DND-41 (cell line): ENCODE data around the gene TNIP3.
"Not testable (repeated sequence)": the region's sequence is repeated elsewhere in the genome, so short reads cannot be mapped to it uniquely, and the experiment has no call there.

Source experiments
- ATAC-seq: fragments of 200-7000 bp; cut with Tn5 transposase; 3 replicates; pipeline ENCODE4 v1.9.1; 2021; ENCODE audit warnings: low read depth; ENCODE audit not compliant: insufficient read depth
- DNase-seq: peaks from one replicate; pipeline ENCODE4 v3.0.0-alpha.2; 2020
- H2AFZ ChIP-seq: 2 replicates; pipeline ENCODE4 v1.6.0; 2012; ENCODE audit warnings: low read depth, low read length
- H3K27ac ChIP-seq: 2 replicates; pipeline ENCODE4 v1.5.1; 2012; ENCODE audit warnings: low read length, inconsistent platforms
- H3K27me3 ChIP-seq: fragments of 200-600 bp; sonication (generic); 2 replicates; pipeline ENCODE4 v1.6.0; 2012; ENCODE audit warnings: low read length, mild to moderate bottlenecking, inconsistent platforms; ENCODE audit not compliant: insufficient read depth, poor library complexity
- H3K36me3 ChIP-seq: 2 replicates; pipeline ENCODE4 v1.5.1; 2012; ENCODE audit warnings: low read length, inconsistent platforms; ENCODE audit not compliant: insufficient read depth
- H3K4me1 ChIP-seq: 2 replicates; pipeline ENCODE4 v1.5.1; 2012; ENCODE audit warnings: mild to moderate bottlenecking, low read length; ENCODE audit not compliant: insufficient read depth
- H3K4me2 ChIP-seq: 2 replicates; pipeline ENCODE4 v1.6.0; 2012; ENCODE audit warnings: mild to moderate bottlenecking, moderate library complexity, low read length, inconsistent platforms; ENCODE audit not compliant: insufficient read depth
- H3K4me3 ChIP-seq, 2 experiments: fragments of 200-600 bp in 1 of 2; shearing (Covaris generic) in 1 of 2; 2 replicates each; pipeline ENCODE4 v1.5.1; 2012 to 2016; ENCODE audit warnings: inconsistent platforms in 2 of 2, low read length in 2 of 2, mild to moderate bottlenecking in 2 of 2, low read depth in 1 of 2, moderate library complexity in 1 of 2
- H3K79me2 ChIP-seq: 2 replicates; pipeline ENCODE4 v1.6.0; 2012; ENCODE audit warnings: low read length, inconsistent platforms; ENCODE audit not compliant: insufficient read depth
- H3K9ac ChIP-seq: 2 replicates; pipeline ENCODE4 v1.6.0; 2012; ENCODE audit warnings: low read depth, mild to moderate bottlenecking, inconsistent platforms, low read length, moderate library complexity
- H3K9me3 ChIP-seq: 2 replicates; pipeline ENCODE4 v1.5.1; 2012; ENCODE audit warnings: low read length, moderate library complexity, mild to moderate bottlenecking, inconsistent platforms; ENCODE audit not compliant: insufficient read depth, severe bottlenecking
- H4K20me1 ChIP-seq: 2 replicates; pipeline ENCODE4 v1.6.0; 2012; ENCODE audit warnings: low read length; ENCODE audit not compliant: insufficient read depth
- CTCF ChIP-seq: IDR thresholded peaks from 2 replicates; pipeline ENCODE4 v1.5.1; 2012; ENCODE audit warnings: borderline replicate concordance, low read length, moderate library complexity, mild to moderate bottlenecking; ENCODE audit not compliant: poor library complexity, severe bottlenecking; ENCODE audit errors: extremely low read depth
- EZH2 ChIP-seq: IDR thresholded peaks from 3 replicates; pipeline ENCODE4 v1.6.1; 2012; ENCODE audit warnings: borderline replicate concordance, low read depth, mild to moderate bottlenecking, moderate library complexity, low read length, inconsistent platforms; ENCODE audit not compliant: severe bottlenecking

Gene TNIP3

DNA sequence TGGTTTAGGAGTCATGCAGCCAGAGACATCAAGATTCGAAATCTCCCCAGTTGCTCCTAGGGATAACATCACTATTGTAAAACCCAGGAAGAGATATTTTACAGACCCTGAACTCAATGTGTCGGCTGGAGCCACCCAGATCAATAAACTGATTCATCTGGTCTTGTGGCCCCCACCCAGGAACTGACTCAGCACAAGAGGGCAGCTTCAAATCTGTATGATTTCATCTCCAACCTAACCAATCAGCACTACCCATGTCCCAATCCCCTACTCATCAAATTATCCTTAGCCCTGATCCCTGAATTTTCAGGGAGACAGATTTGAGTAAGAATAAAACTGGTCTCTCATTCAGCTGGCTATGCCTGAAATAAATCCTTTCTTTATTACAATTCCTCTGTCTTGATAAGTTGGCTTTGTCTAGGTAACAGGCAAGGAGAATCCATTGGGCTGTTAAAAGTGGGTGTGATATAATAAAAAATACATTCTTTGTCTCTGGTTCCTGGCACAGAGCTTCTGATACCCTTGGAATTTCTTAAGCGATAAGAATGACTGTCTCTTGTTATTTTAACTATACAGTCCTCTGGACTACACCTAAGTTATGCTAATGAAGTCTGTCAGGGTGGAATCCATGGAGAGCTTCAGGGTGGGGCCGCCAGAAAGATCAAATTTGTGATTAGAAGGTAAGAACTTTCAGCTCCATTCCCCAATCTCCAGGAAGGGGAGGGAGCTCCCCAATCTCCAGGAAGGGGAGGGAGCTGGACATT is 44.3 kb upstream of the TNIP3 start:
- no peak for DNase-seq
- Histone ChIP-seq H2AFZ (no peak overlapping the region), H3K4me2 (no peak overlapping the region), H3K27ac (no peak overlapping the region), H3K9me3 (no peaks in the 10 kb centered on the region), H3K4me3 (no peak overlapping the region), H3K9ac (no peak overlapping the region), H4K20me1 (no peaks in the 10 kb centered on the region), H3K4me1 (no peaks in the 10 kb centered on the region), H3K36me3 (no peaks in the 10 kb centered on the region), H3K27me3 (no peaks in the 10 kb centered on the region), H3K79me2 (no peaks in the 10 kb centered on the region)
- TF ChIP-seq EZH2 (no peak), CTCF (no peak)
- ATAC-seq, result no peak

DNA sequence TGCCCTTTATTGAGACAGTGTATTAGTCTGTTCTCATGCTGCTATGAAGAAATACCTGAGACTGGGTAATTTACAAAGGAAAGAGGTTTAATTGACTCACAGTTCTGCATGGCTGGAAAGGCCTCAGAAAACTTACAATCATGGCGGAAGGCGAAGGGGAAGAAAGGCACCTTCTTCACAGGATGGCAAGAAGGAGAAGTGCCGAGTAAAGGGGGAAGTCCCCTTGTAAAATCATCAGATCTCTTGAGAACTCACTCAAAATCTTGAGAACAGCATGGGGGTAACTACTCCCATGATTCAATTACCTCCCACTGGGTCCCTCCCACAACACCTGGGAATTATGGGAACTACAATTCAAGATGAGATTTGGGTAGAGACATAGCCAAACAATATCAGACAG is 41.7 kb upstream of the TNIP3 start:
- ATAC-seq, H3K27me3 ChIP-seq, H3K9ac ChIP-seq, H3K79me2 ChIP-seq, H2AFZ ChIP-seq, H4K20me1 ChIP-seq, H3K27ac ChIP-seq, H3K4me1 ChIP-seq, H3K36me3 ChIP-seq, H3K4me2 ChIP-seq, H3K4me3 ChIP-seq, H3K9me3 ChIP-seq, DNase-seq: not testable (repeated sequence)

GRCh38 chr4:121200795-121201472 is 36.8 kb upstream of the TNIP3 start:
- TF ChIP-seq CTCF (no peak), EZH2 (no peak)
- H3K4me1 ChIP-seq, result peaks cover 19% of the 10 kb centered on the region
- DNase-seq, result no peak
- H3K36me3 ChIP-seq, result no peaks in the 10 kb centered on the region
- no peak overlapping the region for H3K9ac ChIP-seq
- no peaks in the 10 kb centered on the region for H3K9me3 ChIP-seq
- no peaks in the 10 kb centered on the region for H3K79me2 ChIP-seq
- no peaks in the 10 kb centered on the region for H4K20me1 ChIP-seq
- no peak overlapping the region for H3K4me3 ChIP-seq
- H2AFZ ChIP-seq, result no peak overlapping the region
- no peak overlapping the region for H3K4me2 ChIP-seq
- no peak overlapping the region for H3K27ac ChIP-seq
- no peak for ATAC-seq
- H3K27me3 ChIP-seq, result no peaks in the 10 kb centered on the region

DNA sequence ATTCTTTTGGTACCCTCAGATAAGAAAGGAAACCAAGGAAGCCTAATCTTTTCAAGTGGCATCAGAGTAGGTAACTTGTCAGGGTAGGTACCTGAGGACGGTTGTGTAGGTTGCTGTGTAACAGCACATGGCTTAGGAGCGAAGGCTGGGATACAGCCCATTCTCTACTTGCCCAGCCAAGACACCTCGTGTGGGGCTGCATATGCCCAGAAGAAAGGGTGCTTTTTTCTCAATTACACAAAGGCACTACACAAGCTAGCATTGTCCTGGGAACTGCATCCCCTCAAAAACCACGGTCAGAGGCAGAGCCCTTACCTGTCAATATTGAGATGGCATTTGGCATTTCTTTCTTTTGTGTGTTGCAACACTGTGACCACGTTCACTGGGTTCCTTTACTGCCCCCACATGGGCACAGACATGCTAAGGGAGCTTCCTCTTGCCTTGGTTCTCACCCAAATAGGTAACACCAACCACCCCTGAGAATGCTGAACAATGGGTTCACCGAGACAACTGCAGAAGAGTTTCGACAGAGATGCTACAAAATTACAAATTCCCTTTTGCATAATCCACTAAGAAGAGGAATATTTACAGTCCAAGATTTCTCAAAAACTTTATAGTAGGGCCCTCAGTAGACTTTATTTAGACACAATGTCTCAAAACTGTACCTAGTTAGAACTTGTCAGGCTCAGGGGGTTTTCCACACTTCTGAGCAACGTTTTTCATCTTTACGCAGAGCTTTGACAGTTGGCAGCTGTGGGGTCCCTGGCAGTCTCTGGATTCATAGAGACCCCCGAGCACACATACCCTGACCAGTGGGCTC is 35.8 kb upstream of the TNIP3 start:
- Histone ChIP-seq H3K4me3 (no peak overlapping the region), H3K27me3 (no peaks in the 10 kb centered on the region), H4K20me1 (no peaks in the 10 kb centered on the region), H3K9ac (no peak overlapping the region), H2AFZ (no peak overlapping the region), H3K4me1 (peaks cover 19% of the 10 kb centered on the region), H3K36me3 (no peaks in the 10 kb centered on the region), H3K79me2 (no peaks in the 10 kb centered on the region), H3K27ac (no peak overlapping the region), H3K4me2 (no peak overlapping the region), H3K9me3 (no peaks in the 10 kb centered on the region)
- TF ChIP-seq EZH2 (no peak), CTCF (peak; percentile 42)
- peak; percentile 12 for DNase-seq
- ATAC-seq, result peak; percentile 70
